DMS53 (cell line): ENCODE data around the gene PSD4.

Source experiments
- DNase-seq: peaks from one replicate; lab custom pipeline; 2025; lab: John Stamatoyannopoulos, UW

PSD4 gene

GRCh38 chr2:113223813-113224212 is 50.0 kb downstream of the PSD4 start:
- DNase-seq, result no peak

DNA sequence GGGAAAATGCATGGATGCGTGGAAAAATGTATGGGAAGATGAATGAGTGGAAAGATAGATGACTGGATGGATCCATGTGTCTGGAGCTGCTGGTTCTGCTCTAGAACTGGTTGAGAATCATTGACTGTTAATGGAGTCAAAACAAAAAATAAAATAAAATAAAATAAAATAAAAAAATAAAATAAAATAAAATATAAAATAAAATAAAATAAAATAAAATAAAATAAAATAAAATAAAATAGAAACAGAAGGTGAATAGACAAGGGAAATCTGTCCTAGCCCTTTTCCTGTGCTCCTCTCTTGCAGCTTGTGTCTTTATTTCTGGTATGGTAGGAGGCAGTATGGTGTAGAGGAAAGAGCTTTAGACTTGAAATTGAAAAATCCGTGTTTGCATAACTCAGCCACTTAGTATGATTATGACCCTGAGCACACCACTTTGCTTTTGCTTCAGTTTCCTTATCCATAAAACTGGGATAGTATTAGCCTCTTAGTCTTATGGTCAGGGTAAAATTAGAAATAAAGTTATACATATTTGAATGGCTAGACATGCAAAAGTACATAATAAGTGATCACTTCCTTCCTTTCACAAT is 51.0 kb downstream of the PSD4 start:
- no peak for DNase-seq

GRCh38 chr2:113225263-113226259 is 51.8 kb downstream of the PSD4 start:
- DNase-seq, result peak; percentile 88

- DNase-seq, result no peak
Observed at GRCh38 chr2:113226462-113226861, 52.7 kb downstream of the PSD4 start.

DNA sequence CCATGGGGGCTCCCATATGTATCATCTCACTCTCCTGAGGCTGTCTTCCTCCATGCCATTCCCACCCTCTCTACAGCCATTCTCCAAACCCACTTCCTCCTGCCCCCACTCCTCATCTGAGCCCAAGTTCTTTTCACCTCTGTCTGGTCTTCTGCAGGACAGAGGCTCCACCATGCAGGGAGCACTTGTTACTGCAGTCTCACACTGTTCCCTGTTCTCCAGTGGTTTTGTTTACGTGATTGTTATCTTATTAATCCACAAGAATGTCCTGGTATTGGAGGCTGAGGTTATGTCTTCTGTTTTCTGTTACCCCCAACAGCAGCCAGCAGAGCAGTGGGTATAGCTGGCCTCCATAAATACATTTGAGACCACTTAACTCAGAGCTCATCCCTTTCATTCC is 53.5 kb downstream of the PSD4 start:
- DNase-seq, result no peak

- no peak for DNase-seq
Observed at GRCh38 chr2:113227698-113228097, 53.9 kb downstream of the PSD4 start.

DNA sequence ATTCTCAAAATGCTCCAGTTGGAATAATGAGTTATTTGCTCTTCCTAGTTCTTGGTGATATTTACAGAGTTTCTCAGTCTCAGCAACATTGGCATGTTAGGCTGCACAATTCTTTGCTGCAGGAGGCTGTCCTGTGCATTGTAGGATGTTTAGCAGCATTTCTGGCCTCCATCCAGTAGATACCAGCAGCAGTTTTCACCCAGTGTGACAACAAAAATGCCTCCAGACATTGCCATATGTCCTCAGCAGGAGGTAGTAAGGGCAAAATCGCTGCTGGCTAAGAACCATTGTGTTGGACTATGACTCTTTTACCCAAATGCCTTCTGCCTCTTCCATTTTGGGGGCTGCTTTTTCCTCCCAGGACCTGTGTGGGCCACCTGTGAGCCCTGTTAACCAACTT is 54.6 kb downstream of the PSD4 start:
- no peak for DNase-seq

- no peak for DNase-seq
Observed at GRCh38 chr2:113228991-113229716, 55.4 kb downstream of the PSD4 start.

- no peak for DNase-seq
Observed at GRCh38 chr2:113229795-113230194, 56.0 kb downstream of the PSD4 start.

DNA sequence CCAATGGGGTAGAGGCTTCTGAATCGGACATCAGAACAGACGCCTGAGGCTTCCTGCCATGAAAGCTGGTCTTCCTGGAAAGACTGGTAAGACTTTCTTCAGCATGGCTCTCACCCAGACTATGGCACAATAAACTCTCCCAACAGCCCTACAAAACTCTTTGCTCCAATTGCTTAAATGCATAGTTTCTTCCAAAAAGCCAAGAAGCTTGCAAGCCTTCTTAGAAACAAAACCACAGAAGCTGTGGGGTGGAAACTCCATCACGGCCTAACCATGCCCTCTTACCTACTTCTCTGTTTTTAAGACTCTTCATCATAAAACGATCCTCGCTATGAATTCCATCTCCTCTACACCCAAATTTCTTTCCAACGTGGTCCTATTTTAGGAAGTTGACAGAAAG is 56.8 kb downstream of the PSD4 start:
- DNase-seq, result no peak

DNA sequence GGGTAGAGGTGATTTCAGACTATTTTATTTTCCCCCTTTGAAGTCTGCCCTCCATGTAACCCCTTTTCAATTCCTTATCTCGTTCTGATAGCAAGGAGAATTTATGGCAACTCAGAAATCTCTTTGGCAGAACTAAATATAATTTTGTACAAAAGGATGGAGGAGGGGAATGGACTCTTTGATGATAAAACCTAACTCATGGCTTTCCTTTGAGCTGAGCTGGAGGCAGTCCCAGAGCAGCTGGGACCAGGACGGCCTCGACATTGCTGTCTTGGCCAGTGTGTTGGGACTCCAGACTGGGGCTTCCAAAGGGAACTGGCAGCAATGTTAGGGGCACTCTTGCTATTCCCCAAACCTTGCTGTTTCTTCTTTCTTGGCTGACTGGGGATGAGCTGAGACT is 57.3 kb downstream of the PSD4 start:
- DNase-seq, result no peak

GRCh38 chr2:113232123-113232522 is 58.4 kb downstream of the PSD4 start:
- no peak for DNase-seq

DNA sequence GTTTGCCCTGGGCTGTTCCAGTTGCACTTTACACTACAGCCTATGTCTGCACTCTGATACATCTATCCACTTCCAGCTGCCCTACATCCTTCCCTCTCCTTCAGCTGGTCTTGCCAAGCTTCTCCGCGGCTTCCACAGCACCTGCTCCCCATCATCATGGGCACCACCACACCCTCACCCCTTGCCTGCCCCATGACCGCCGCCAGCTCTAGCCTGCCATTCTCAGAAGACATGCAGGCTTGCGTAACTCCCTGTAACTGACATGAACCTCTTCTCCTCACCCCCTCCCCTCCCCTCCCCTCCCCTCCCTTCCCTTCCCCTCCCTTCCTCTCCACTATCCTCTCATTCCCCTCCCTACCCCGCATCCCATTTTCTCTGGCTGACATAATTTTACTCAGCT is 59.0 kb downstream of the PSD4 start:
- DNase-seq, result no peak

DNA sequence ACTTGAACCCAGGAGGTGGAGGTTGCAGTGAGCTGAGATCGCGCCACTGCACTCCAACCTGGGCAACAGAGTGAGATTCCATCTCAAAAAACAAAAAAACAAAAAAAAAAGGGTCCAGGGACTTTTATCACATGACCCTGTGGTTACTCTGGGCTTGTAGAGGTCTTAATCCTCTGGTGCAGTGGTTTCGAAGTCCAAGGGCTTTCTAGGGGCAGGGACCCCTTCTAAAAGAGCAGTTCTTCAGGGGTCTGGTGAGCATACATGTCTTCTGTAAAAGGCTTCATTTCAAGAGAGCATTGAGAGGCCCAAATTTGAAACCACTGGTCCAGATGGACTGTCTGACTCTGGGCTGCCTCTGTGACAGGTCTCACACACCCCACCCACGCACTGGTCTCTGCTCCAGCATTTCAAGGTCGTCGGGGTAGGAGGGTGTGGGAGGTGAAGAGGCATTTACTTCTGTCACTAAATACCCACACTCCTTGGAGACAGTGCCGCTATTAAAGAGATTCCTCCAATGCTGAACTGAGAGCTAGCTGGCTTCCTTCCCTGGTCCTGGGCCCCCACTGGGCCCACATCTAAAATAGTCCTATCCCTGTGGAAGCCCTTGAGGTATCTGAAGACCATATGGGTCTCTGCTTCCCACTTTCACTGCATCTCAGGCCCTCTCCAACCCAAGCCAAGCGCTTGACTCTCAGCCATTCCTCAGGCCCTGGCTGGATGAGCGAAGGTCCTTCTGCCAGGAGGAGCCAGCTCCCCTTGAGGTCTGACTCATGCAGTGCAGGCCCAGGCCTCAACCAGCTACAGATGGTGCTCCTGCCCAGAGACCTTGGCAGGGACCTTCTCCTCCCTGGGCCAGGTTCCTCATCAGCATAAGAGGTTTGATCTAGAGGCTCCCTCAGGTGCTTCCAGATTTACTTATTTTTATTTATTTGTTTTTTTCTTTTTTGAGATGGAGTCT is 60.1 kb downstream of the PSD4 start:
- DNase-seq, result peak; percentile 70

DNA sequence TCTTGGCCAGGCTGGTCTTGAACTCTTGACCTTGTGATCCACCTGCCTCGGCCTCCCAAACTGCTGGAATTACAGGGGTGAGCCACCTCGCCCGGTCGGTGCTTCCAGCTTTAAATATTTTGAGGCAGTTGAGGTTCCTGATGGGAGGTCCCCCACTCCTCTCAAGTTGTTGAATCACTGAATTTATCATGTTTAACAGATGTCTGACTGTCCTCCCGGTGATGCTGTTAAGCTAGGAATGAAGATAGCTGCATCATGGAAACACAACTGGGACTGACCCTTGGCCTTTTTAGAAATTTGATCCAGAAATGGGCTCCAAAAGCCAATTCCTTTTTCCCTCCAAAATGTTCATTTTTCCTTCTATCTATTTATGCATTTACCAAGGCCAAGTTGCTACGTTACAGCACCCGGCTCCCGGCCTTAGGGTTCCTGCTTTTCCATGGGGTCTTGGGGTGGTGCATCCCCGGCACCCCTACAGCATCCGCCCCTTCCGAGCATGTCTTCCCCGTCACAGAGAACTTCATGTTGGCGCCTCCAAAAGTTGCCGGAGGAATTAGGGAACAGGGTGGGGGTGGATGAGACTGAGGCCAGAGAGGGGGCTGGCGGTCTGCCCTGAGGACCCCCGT is 61.1 kb downstream of the PSD4 start:
- no peak for DNase-seq

GRCh38 chr2:113235347-113236226 is 61.8 kb downstream of the PSD4 start:
- DNase-seq, result peak; percentile 81

GRCh38 chr2:113236367-113237159 is 62.8 kb downstream of the PSD4 start:
- DNase-seq, result no peak

GRCh38 chr2:113237604-113238160 is 63.9 kb downstream of the PSD4 start:
- no peak for DNase-seq
